SJSA1 (cell line): ENCODE measurements around the gene CCDC102A. TPM values are rescaled to one million over a fixed set of nuclear protein-coding genes. Genes with fewer than 3 reads are reported as not detected.

Source experiments
- DNase-seq, 2 experiments: peaks; one replicate each; pipeline ENCODE4 v3.0.0-alpha.2; 2015 to 2020; ENCODE audit warnings: low spot score in 2 of 2, low read depth in 1 of 2
- H3K27ac ChIP-seq: fragments of 250-450 bp; sonication (Bioruptor Pico); 2 replicates; pipeline ENCODE4 v1.5.1; 2020; ENCODE audit warnings: mild to moderate bottlenecking, moderate library complexity
- H3K27me3 ChIP-seq: fragments of 250-450 bp; sonication (Bioruptor Pico); replicated peaks from 2 replicates; pipeline ENCODE4 v1.5.1; 2020; ENCODE audit warnings: mild to moderate bottlenecking, moderate library complexity
- H3K36me3 ChIP-seq: fragments of 250-450 bp; sonication (Bioruptor Pico); 2 replicates; pipeline ENCODE4 v1.5.1; 2020; ENCODE audit warnings: mild to moderate bottlenecking
- H3K4me1 ChIP-seq: fragments of 250-450 bp; sonication (Bioruptor Pico); replicated peaks from 2 replicates; pipeline ENCODE4 v1.6.1; 2021; ENCODE audit warnings: mild to moderate bottlenecking
- H3K4me3 ChIP-seq: fragments of 250-450 bp; sonication (Bioruptor Pico); 2 replicates; pipeline ENCODE4 v1.5.1; 2020; ENCODE audit warnings: mild to moderate bottlenecking
- H3K9me3 ChIP-seq: fragments of 250-450 bp; sonication (Bioruptor Pico); replicated peaks from 2 replicates; pipeline ENCODE4 v1.5.1; 2020; ENCODE audit warnings: mild to moderate bottlenecking
- total RNA-seq: library from RNA; depleted of rRNA; stranded (reverse); fragments of >200 nt; shearing (Covaris generic); gene quantifications from 2 replicates; pipeline ENCODE4 v1.2.3, GENCODE V29; 2014

Gene CCDC102A
- total RNA-seq, 1 experiment from 2014 or later, result 13.4 TPM

GRCh38 chr16:57529391-57530103, 6.8 kb downstream of the CCDC102A start:
- no peak overlapping the region for H3K4me3 ChIP-seq
- no peak for DNase-seq
- H3K4me1 ChIP-seq, result peaks cover 22% of the 10 kb centered on the region
- H3K9me3 ChIP-seq, result no peaks in the 10 kb centered on the region
- no peaks in the 10 kb centered on the region for H3K36me3 ChIP-seq
- H3K27ac ChIP-seq, result no peak overlapping the region
- H3K27me3 ChIP-seq, result no peaks in the 10 kb centered on the region

GRCh38 chr16:57528499-57529390, 7.6 kb downstream of the CCDC102A start:
- no peaks in the 10 kb centered on the region for H3K9me3 ChIP-seq

GRCh38 chr16:57527610-57528360, 8.6 kb downstream of the CCDC102A start:
- no peak overlapping the region for H3K27ac ChIP-seq
- DNase-seq, result no peak

More at GRCh38 chr16:57528499-57529390, 7.6 kb downstream of the CCDC102A start:
- DNase-seq, result no peak
- H3K36me3 ChIP-seq, result no peaks in the 10 kb centered on the region
- no peak overlapping the region for H3K4me3 ChIP-seq
- no peak overlapping the region for H3K27ac ChIP-seq
- no peaks in the 10 kb centered on the region for H3K27me3 ChIP-seq
- H3K4me1 ChIP-seq, result peaks cover 22% of the 10 kb centered on the region

GRCh38 chr16:57527027-57527426, 9.3 kb downstream of the CCDC102A start:
- H3K4me3 ChIP-seq, result no peak overlapping the region
- no peaks in the 10 kb centered on the region for H3K36me3 ChIP-seq
- no peaks in the 10 kb centered on the region for H3K27me3 ChIP-seq
- H3K4me1 ChIP-seq, result peaks cover 15% of the 10 kb centered on the region
- no peak for DNase-seq
- no peaks in the 10 kb centered on the region for H3K9me3 ChIP-seq
- H3K27ac ChIP-seq, result no peak overlapping the region

More at GRCh38 chr16:57527610-57528360, 8.6 kb downstream of the CCDC102A start:
- no peaks in the 10 kb centered on the region for H3K27me3 ChIP-seq
- H3K4me1 ChIP-seq, result peaks cover 20% of the 10 kb centered on the region
- H3K4me3 ChIP-seq, result no peak overlapping the region
- H3K36me3 ChIP-seq, result no peaks in the 10 kb centered on the region
- H3K9me3 ChIP-seq, result no peaks in the 10 kb centered on the region

- no peaks in the 10 kb centered on the region for H3K9me3 ChIP-seq
- H3K27ac ChIP-seq, result no peak overlapping the region
- H3K4me1 ChIP-seq, result peaks cover 15% of the 10 kb centered on the region
- DNase-seq, result no peak
- H3K4me3 ChIP-seq, result no peak overlapping the region
- no peaks in the 10 kb centered on the region for H3K27me3 ChIP-seq
- H3K36me3 ChIP-seq, result no peaks in the 10 kb centered on the region
Observed at GRCh38 chr16:57526498-57526897, 9.9 kb downstream of the CCDC102A start.

GRCh38 chr16:57525761-57526160, 10.6 kb downstream of the CCDC102A start:
- no peak for DNase-seq
- Histone ChIP-seq H3K4me1 (peaks cover 14% of the 10 kb centered on the region), H3K27ac (no peak overlapping the region), H3K9me3 (no peaks in the 10 kb centered on the region), H3K4me3 (no peak overlapping the region), H3K27me3 (no peaks in the 10 kb centered on the region), H3K36me3 (no peaks in the 10 kb centered on the region)

GRCh38 chr16:57522960-57523359, 13.4 kb downstream of the CCDC102A start:
- Histone ChIP-seq H3K9me3 (no peaks in the 10 kb centered on the region), H3K4me3 (no peak overlapping the region), H3K4me1 (no peaks in the 10 kb centered on the region), H3K36me3 (peaks cover 2% of the 10 kb centered on the region; the same call in 1 of the 2 replicates), H3K27ac (no peak overlapping the region), H3K27me3 (no peaks in the 10 kb centered on the region)
- no peak for DNase-seq

GRCh38 chr16:57519796-57520360, 16.5 kb downstream of the CCDC102A start:
- H3K9me3 ChIP-seq, result no peaks in the 10 kb centered on the region
- no peak overlapping the region for H3K27ac ChIP-seq
- H3K36me3 ChIP-seq, result peaks cover 4% of the 10 kb centered on the region; the same call in 1 of the 2 replicates
- no peak overlapping the region for H3K4me3 ChIP-seq
- DNase-seq, result peak; percentile 40 to 77
- no peaks in the 10 kb centered on the region for H3K27me3 ChIP-seq
- no peaks in the 10 kb centered on the region for H3K4me1 ChIP-seq

- Histone ChIP-seq H3K4me1 (no peaks in the 10 kb centered on the region; the same call in 1 of the 2 replicates), H3K27me3 (no peaks in the 10 kb centered on the region), H3K4me3 (no peak overlapping the region), H3K27ac (no peak overlapping the region), H3K36me3 (peaks cover 4% of the 10 kb centered on the region; the same call in 1 of the 2 replicates), H3K9me3 (no peaks in the 10 kb centered on the region)
- no peak for DNase-seq
Observed at GRCh38 chr16:57518922-57519321, 17.4 kb downstream of the CCDC102A start.

GRCh38 chr16:57518520-57518919, 17.9 kb downstream of the CCDC102A start:
- Histone ChIP-seq H3K36me3 (peaks cover 8% of the 10 kb centered on the region; the same call in 1 of the 2 replicates), H3K4me3 (no peak overlapping the region), H3K4me1 (peaks cover 3% of the 10 kb centered on the region; the same call in 1 of the 2 replicates), H3K27ac (no peak overlapping the region), H3K27me3 (no peaks in the 10 kb centered on the region), H3K9me3 (no peaks in the 10 kb centered on the region)
- no peak for DNase-seq

GRCh38 chr16:57517397-57518367, 18.7 kb downstream of the CCDC102A start:
- H3K4me1 ChIP-seq, result peaks cover 4% of the 10 kb centered on the region; the same call in 1 of the 2 replicates
- no peaks in the 10 kb centered on the region for H3K27me3 ChIP-seq

GRCh38 chr16:57516773-57517172, 19.6 kb downstream of the CCDC102A start:
- Histone ChIP-seq H3K27me3 (no peaks in the 10 kb centered on the region), H3K27ac (no peak overlapping the region), H3K4me1 (peaks cover 4% of the 10 kb centered on the region; the same call in 1 of the 2 replicates), H3K9me3 (no peaks in the 10 kb centered on the region), H3K4me3 (no peak overlapping the region), H3K36me3 (peaks cover 8% of the 10 kb centered on the region; the same call in 1 of the 2 replicates)
- DNase-seq, result no peak

More at GRCh38 chr16:57517397-57518367, 18.7 kb downstream of the CCDC102A start:
- H3K9me3 ChIP-seq, result no peaks in the 10 kb centered on the region
- DNase-seq, result no peak
- peaks cover 8% of the 10 kb centered on the region; the same call in 1 of the 2 replicates for H3K36me3 ChIP-seq
- H3K4me3 ChIP-seq, result no peak overlapping the region
- H3K27ac ChIP-seq, result no peak overlapping the region
